H9 (cell line): ENCODE results near the gene LIPA. TPM values are rescaled to one million over a fixed set of nuclear protein-coding genes. Genes with fewer than 3 reads are reported as not detected.

ENCODE experiments used
- DNase-seq: peaks from one replicate; pipeline ENCODE4 v3.0.0-alpha.2; 2017
- H2AFZ ChIP-seq: one replicate; pipeline ENCODE4 v1.6.1; 2013; ENCODE audit warnings: mild to moderate bottlenecking, low read length, control low read depth, moderate library complexity
- H2AK5ac ChIP-seq: 2 replicates; pipeline ENCODE4 v1.6.1; 2013; ENCODE audit warnings: low read length, control low read depth, mixed read lengths; ENCODE audit not compliant: insufficient read length
- H2BK120ac ChIP-seq: one replicate; pipeline ENCODE4 v1.6.1; 2013; ENCODE audit warnings: low read depth, mild to moderate bottlenecking, low read length, control low read depth, inconsistent platforms; ENCODE audit not compliant: poor library complexity, severe bottlenecking
- H2BK12ac ChIP-seq: 2 replicates; pipeline ENCODE4 v1.6.1; 2013; ENCODE audit warnings: low read length, control low read depth, mixed read lengths, low read depth; ENCODE audit not compliant: insufficient read length
- H2BK15ac ChIP-seq: 2 replicates; pipeline ENCODE4 v1.6.1; 2013; ENCODE audit warnings: low read depth, low read length, control low read depth
- H2BK20ac ChIP-seq: one replicate; pipeline ENCODE4 v1.6.1; 2013; ENCODE audit warnings: low read depth, mild to moderate bottlenecking, low read length, control low read depth, inconsistent platforms; ENCODE audit not compliant: poor library complexity, severe bottlenecking
- H2BK5ac ChIP-seq: 2 replicates; pipeline ENCODE4 v1.6.1; 2013; ENCODE audit warnings: low read length, control low read depth, mixed read lengths; ENCODE audit not compliant: insufficient read length
- H3K14ac ChIP-seq: 2 replicates; pipeline ENCODE4 v1.6.1; 2013; ENCODE audit warnings: low read length, control low read depth; ENCODE audit not compliant: insufficient read depth
- H3K18ac ChIP-seq: 2 replicates; pipeline ENCODE4 v1.6.1; 2013; ENCODE audit warnings: low read depth, mild to moderate bottlenecking, mixed read lengths, low read length, control low read depth; ENCODE audit not compliant: insufficient read length
- H3K23ac ChIP-seq: 2 replicates; pipeline ENCODE4 v1.6.1; 2013; ENCODE audit warnings: low read length, control low read depth, mixed read lengths, low read depth; ENCODE audit not compliant: insufficient read length
- H3K23me2 ChIP-seq: 2 replicates; pipeline ENCODE4 v1.6.1; 2013; ENCODE audit warnings: low read depth, mild to moderate bottlenecking, mixed read lengths, low read length, control low read depth; ENCODE audit not compliant: insufficient read length, poor library complexity, severe bottlenecking
- H3K27ac ChIP-seq: 2 replicates; pipeline ENCODE4 v1.5.1; 2013; ENCODE audit warnings: low read length, control low read depth, mixed read lengths, low read depth; ENCODE audit not compliant: insufficient read length
- H3K27me3 ChIP-seq: 2 replicates; pipeline ENCODE4 v1.6.1; 2013; ENCODE audit warnings: low read length, control low read depth, inconsistent platforms; ENCODE audit not compliant: insufficient read depth
- H3K4ac ChIP-seq: 2 replicates; pipeline ENCODE4 v1.6.1; 2013; ENCODE audit warnings: low read depth, mild to moderate bottlenecking, control low read depth, inconsistent platforms, low read length, moderate library complexity
- H3K4me1 ChIP-seq: 2 replicates; pipeline ENCODE4 v1.6.1; 2013; ENCODE audit warnings: low read length, control low read depth, inconsistent platforms; ENCODE audit not compliant: insufficient read depth
- H3K4me2 ChIP-seq: 2 replicates; pipeline ENCODE4 v1.6.1; 2013; ENCODE audit warnings: low read length, control low read depth, mixed read lengths; ENCODE audit not compliant: insufficient read length, insufficient read depth
- H3K56ac ChIP-seq: 2 replicates; pipeline ENCODE4 v1.6.1; 2013; ENCODE audit warnings: low read depth, mild to moderate bottlenecking, mixed read lengths, low read length, control low read depth; ENCODE audit not compliant: insufficient read length
- H3K79me1 ChIP-seq: 2 replicates; pipeline ENCODE4 v1.6.1; 2013; ENCODE audit warnings: low read depth, mild to moderate bottlenecking, moderate library complexity, low read length, control low read depth, inconsistent platforms; ENCODE audit not compliant: insufficient read depth, poor library complexity, severe bottlenecking
- H3K79me2 ChIP-seq: 2 replicates; pipeline ENCODE4 v1.6.1; 2013; ENCODE audit warnings: low read length, control low read depth, inconsistent platforms; ENCODE audit not compliant: insufficient read depth
- H3K9ac ChIP-seq: 2 replicates; pipeline ENCODE4 v1.6.1; 2013; ENCODE audit warnings: low read length, control low read depth, mixed read lengths; ENCODE audit not compliant: insufficient read length; ENCODE audit errors: extremely low read depth
- H3K9me3 ChIP-seq: one replicate; pipeline ENCODE4 v1.6.1; 2013; ENCODE audit warnings: low read depth, low read length, inconsistent platforms; ENCODE audit not compliant: control insufficient read depth
- H3T11ph ChIP-seq: one replicate; pipeline ENCODE4 v1.6.1; 2013; ENCODE audit warnings: mild to moderate bottlenecking, low read length, control low read depth, inconsistent platforms
- H4K20me1 ChIP-seq: one replicate; pipeline ENCODE4 v1.6.1; 2013; ENCODE audit not compliant: control insufficient read depth, insufficient read length, insufficient read depth
- H4K5ac ChIP-seq: 2 replicates; pipeline ENCODE4 v1.6.1; 2013; ENCODE audit warnings: low read depth, mild to moderate bottlenecking, mixed read lengths, low read length, control low read depth; ENCODE audit not compliant: insufficient read length
- H4K8ac ChIP-seq: replicated peaks from 2 replicates; pipeline ENCODE4 v1.6.1; 2013; ENCODE audit warnings: low read length, control low read depth, mixed read lengths, low read depth; ENCODE audit not compliant: insufficient read length
- H4K91ac ChIP-seq: 2 replicates; pipeline ENCODE4 v1.6.1; 2013; ENCODE audit warnings: low read depth, mild to moderate bottlenecking, moderate library complexity, mixed read lengths, low read length, control low read depth; ENCODE audit not compliant: insufficient read length
- H3K27ac Mint-ChIP-seq, 3 experiments: 2 replicates in 2 of 3; 3 replicates in 1 of 3; pipeline ENCODE4 v1.8.0; 2020 to 2021; ENCODE audit warnings: mixed read lengths in 3 of 3, mild to moderate bottlenecking in 1 of 3, moderate library complexity in 1 of 3
- H3K27me3 Mint-ChIP-seq: 2 replicates; pipeline ENCODE4 v1.8.0; 2021; ENCODE audit warnings: low read depth, mild to moderate bottlenecking, moderate library complexity, mixed read lengths
- H3K36me3 Mint-ChIP-seq, 3 experiments: 2 replicates in 2 of 3; 3 replicates in 1 of 3; pipeline ENCODE4 v1.8.0; 2020 to 2021; ENCODE audit warnings: low read depth in 3 of 3, mixed read lengths in 3 of 3; ENCODE audit not compliant: insufficient read depth in 1 of 3
- H3K4me1 Mint-ChIP-seq, 2 experiments: 2 replicates each; pipeline ENCODE4 v1.8.0; 2020; ENCODE audit warnings: mixed read lengths in 2 of 2
- H3K4me3 Mint-ChIP-seq, 2 experiments: 2 replicates in 1 of 2; 3 replicates in 1 of 2; pipeline ENCODE4 v1.8.0; 2020 to 2021; ENCODE audit warnings: mild to moderate bottlenecking in 2 of 2, mixed read lengths in 2 of 2, moderate library complexity in 1 of 2
- H3K9me3 Mint-ChIP-seq, 2 experiments: 2 replicates in 1 of 2; 3 replicates in 1 of 2; pipeline ENCODE4 v1.8.0; 2020; ENCODE audit warnings: mild to moderate bottlenecking in 2 of 2, mixed read lengths in 2 of 2, moderate library complexity in 1 of 2
- WGBS: extraction: QIAGEN DNeasy Blood & Tissue Kit; methylation state at CpG from one replicate; pipeline ENCODE4 v1.1.7; 2013; ENCODE audit warnings: missing lambda C conversion rate, low lambda C conversion rate, mixed read lengths; ENCODE audit not compliant: insufficient read length; ENCODE audit errors: extremely low coverage; 5-methylcytosine and 5-hydroxymethylcytosine counted together
- total RNA-seq: library from RNA; stranded (reverse); gene quantifications from 2 replicates; pipeline ENCODE4 v1.2.1, GENCODE V29; 2021
- TF ChIP-seq, protein P1 (sequence below): fragments of 200-600 bp; sonication (generic); conservative IDR thresholded peaks from 3 replicates; pipeline ENCODE4 v1.8.0; 2021; ENCODE audit warnings: antibody characterized with exemption, mild to moderate bottlenecking

LIPA gene
- total RNA-seq, 1 experiment from 2014 or later, result 20.9 TPM

DNA sequence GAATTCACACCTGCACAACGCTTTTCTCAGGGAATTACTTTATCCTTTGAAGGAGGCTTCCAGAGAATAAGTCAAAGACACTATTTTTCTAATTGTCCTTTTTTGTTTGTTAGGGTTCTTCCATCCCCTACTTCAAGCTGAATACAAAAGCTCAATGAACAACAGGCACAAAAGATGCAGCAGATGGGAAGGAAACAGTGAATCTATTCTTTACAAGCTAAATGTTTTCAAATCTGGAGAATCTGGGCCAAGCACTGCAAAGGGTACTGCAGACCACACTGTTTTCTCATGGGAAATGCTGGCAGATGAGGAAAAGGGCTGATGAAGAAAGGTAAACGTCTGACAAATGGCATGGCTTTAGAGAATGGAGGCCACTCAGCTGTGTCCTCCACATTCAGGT lies 18.5 kb downstream of the LIPA start:
- WGBS, result no CpG with 5 or more reads among the region's 2 CpGs
- Histone ChIP-seq H2BK20ac (no peak overlapping the region), H3K56ac (no peak overlapping the region), H3K23ac (no peak overlapping the region), H4K91ac (no peak overlapping the region), H3T11ph (no peak overlapping the region), H3K4me2 (no peak overlapping the region), H2BK15ac (no peak overlapping the region), H2AFZ (no peak overlapping the region), H3K79me2 (no peaks in the 10 kb centered on the region), H4K5ac (no peak overlapping the region), H3K9me3 (peaks cover 7% of the 10 kb centered on the region), H4K8ac (no peak overlapping the region), H3K18ac (no peak overlapping the region), H3K9ac (no peak overlapping the region), H3K79me1 (no peaks in the 10 kb centered on the region), H4K20me1 (no peaks in the 10 kb centered on the region), H3K4ac (no peak overlapping the region), H2BK12ac (no peak overlapping the region), H3K14ac (no peak overlapping the region), H3K27ac (no peak overlapping the region), H2BK120ac (no peak overlapping the region), H2AK5ac (no peak overlapping the region), H3K23me2 (no peaks in the 10 kb centered on the region), H3K4me1 (no peaks in the 10 kb centered on the region; the same call in 1 of the 2 replicates), H2BK5ac (no peak overlapping the region), H3K27me3 (no peaks in the 10 kb centered on the region)
- Mint-ChIP-seq H3K36me3 (peaks cover 11 to 18% (median 13%) of the 10 kb centered on the region in 3 experiments), H3K9me3 (peaks cover 11 to 12% of the 10 kb centered on the region in 2 experiments; a peak in 4 of 5 replicates), H3K4me3 (no peak overlapping the region), H3K4me1 (peaks cover 16 to 17% of the 10 kb centered on the region in 2 experiments), H3K27me3 (peaks cover 2% of the 10 kb centered on the region), H3K27ac (no peak overlapping the region)
- no peak for DNase-seq
- TF ChIP-seq, protein P1, sequence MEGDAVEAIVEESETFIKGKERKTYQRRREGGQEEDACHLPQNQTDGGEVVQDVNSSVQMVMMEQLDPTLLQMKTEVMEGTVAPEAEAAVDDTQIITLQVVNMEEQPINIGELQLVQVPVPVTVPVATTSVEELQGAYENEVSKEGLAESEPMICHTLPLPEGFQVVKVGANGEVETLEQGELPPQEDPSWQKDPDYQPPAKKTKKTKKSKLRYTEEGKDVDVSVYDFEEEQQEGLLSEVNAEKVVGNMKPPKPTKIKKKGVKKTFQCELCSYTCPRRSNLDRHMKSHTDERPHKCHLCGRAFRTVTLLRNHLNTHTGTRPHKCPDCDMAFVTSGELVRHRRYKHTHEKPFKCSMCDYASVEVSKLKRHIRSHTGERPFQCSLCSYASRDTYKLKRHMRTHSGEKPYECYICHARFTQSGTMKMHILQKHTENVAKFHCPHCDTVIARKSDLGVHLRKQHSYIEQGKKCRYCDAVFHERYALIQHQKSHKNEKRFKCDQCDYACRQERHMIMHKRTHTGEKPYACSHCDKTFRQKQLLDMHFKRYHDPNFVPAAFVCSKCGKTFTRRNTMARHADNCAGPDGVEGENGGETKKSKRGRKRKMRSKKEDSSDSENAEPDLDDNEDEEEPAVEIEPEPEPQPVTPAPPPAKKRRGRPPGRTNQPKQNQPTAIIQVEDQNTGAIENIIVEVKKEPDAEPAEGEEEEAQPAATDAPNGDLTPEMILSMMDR, result no peak
